Natural killer cell (primary cell): ENCODE measurements around the gene HOXD8. TPM values are rescaled to one million over a fixed set of nuclear protein-coding genes. Genes with fewer than 3 reads are reported as not detected.
A peak's percentile ranks its signal among the peaks of the same experiment; 100 is the strongest.

Source experiments
- ATAC-seq, 3 donors: fragments of 150-1000 bp in 2 of 3; fragments of 200-7000 bp in 1 of 3; cut with Tn5 transposase; 1 replicate in 1 of 3; 2 replicates in 2 of 3; pipeline ENCODE4 v1.10.0; 2021; ENCODE audit warnings: mild to moderate bottlenecking in 2 of 3, moderate library complexity in 2 of 3
- DNase-seq, 2 donors: peaks; one replicate each; pipeline versions ENCODE4 v3.0.0 to v3.0.0-alpha.2; 2013 to 2021; ENCODE audit warnings: mixed read lengths in 1 of 2
- H3K27ac ChIP-seq: one replicate; pipeline ENCODE4 v1.5.1; 2013; ENCODE audit warnings: mild to moderate bottlenecking, low read length
- H3K27me3 ChIP-seq: one replicate; pipeline ENCODE4 v1.6.1; 2013; ENCODE audit warnings: low read length; ENCODE audit not compliant: control insufficient read depth, insufficient read depth
- H3K36me3 ChIP-seq: one replicate; pipeline ENCODE4 v1.6.1; 2013; ENCODE audit warnings: low read length; ENCODE audit not compliant: control insufficient read depth, insufficient read depth
- H3K4me1 ChIP-seq: one replicate; pipeline ENCODE4 v1.6.1; 2013; ENCODE audit warnings: low read length; ENCODE audit not compliant: control insufficient read depth, insufficient read depth
- H3K4me3 ChIP-seq: one replicate; pipeline ENCODE4 v1.5.1; 2013; ENCODE audit warnings: low read length
- H3K9me3 ChIP-seq: one replicate; pipeline ENCODE4 v1.6.1; 2013; ENCODE audit warnings: low read length; ENCODE audit not compliant: control insufficient read depth, insufficient read depth
- H3K27ac Mint-ChIP-seq, 2 donors: one replicate each; pipeline ENCODE4 v1.8.0; 2022; ENCODE audit warnings: mild to moderate bottlenecking in 2 of 2, mixed read lengths in 2 of 2, moderate library complexity in 1 of 2
- H3K27me3 Mint-ChIP-seq, 2 donors: one replicate each; pipeline ENCODE4 v1.8.0; 2022; ENCODE audit warnings: low read depth in 2 of 2, mixed read lengths in 2 of 2
- H3K36me3 Mint-ChIP-seq: one replicate; pipeline ENCODE4 v1.8.0; 2022; ENCODE audit warnings: mixed read lengths
- H3K4me1 Mint-ChIP-seq, 2 donors: one replicate each; pipeline ENCODE4 v1.8.0; 2022; ENCODE audit warnings: mixed read lengths in 2 of 2
- H3K4me3 Mint-ChIP-seq: one replicate; pipeline ENCODE4 v1.8.0; 2022; ENCODE audit warnings: mild to moderate bottlenecking, moderate library complexity, mixed read lengths
- H3K9me3 Mint-ChIP-seq, 2 donors: one replicate each; pipeline ENCODE4 v1.8.0; 2022; ENCODE audit warnings: mixed read lengths in 2 of 2
- CTCF ChIP-seq: fragments of 200-600 bp; IDR thresholded peaks from one replicate; pipeline ENCODE4 v1.8.0; 2022; ENCODE audit warnings: antibody characterized with exemption
- WGBS: methylation state at CpG from one replicate; pipeline ENCODE4 v1.1.7; 2013; ENCODE audit warnings: missing lambda C conversion rate; ENCODE audit not compliant: insufficient coverage; 5-methylcytosine and 5-hydroxymethylcytosine counted together
- intact Hi-C: fragments of 100-400 bp; cut with micrococcal nuclease; formaldehyde crosslinking; loops from one replicate; pipeline ENCODE4 v1.14.2; 2022
- total RNA-seq, 4 donors: library from RNA; stranded (reverse); fragments of 120-200 nt in 1 of 4; gene quantifications; one replicate each; pipeline versions ENCODE4 v1.2.3 to v1.2.4, GENCODE V29; 2013 to 2022

HOXD8 gene
- total RNA-seq, 3 donors from 2014 or later (not counting 1 experiment from before 2014, with no cell fraction given) = not detected

- Histone ChIP-seq H3K9me3 (no peaks in the 10 kb centered on the region), H3K4me1 (peaks cover 26% of the 10 kb centered on the region), H3K36me3 (no peaks in the 10 kb centered on the region), H3K27me3 (peaks cover 84% of the 10 kb centered on the region), H3K27ac (no peak overlapping the region), H3K4me3 (no peak overlapping the region)
- Mint-ChIP-seq H3K4me3 (peak overlapping the region; percentile 78), H3K27ac (peak overlapping the region in 1 of 2 donors; percentile 54), H3K36me3 (peaks cover 22% of the 10 kb centered on the region), H3K9me3 (no peaks in the 10 kb centered on the region), H3K27me3 (peaks cover 70 to 81% of the 10 kb centered on the region in 2 donors), H3K4me1 (peaks cover 28 to 33% of the 10 kb centered on the region in 2 donors)
- TF ChIP-seq CTCF = no peak
- WGBS = 24% methylated on average over 3 of the region's 4 CpGs
- ATAC-seq = no peak
- DNase-seq = no peak
- intact Hi-C loops = loop anchor here (1.0 to 5.0 kb wide), 6 partner anchors 328 to 1035 kb away; no protein-coding TSS in a partner anchor
Observed at GRCh38 chr2:176127774-176128072, 1.8 kb upstream of the HOXD8 start.

GRCh38 chr2:176128172-176128981 is 1.1 kb upstream of the HOXD8 start:
- no peaks in the 10 kb centered on the region for H3K36me3 ChIP-seq
- DNase-seq = no peak
- H3K27ac Mint-ChIP-seq = peak overlapping the region in 1 of 2 donors; percentile 54
- no peak overlapping the region for H3K27ac ChIP-seq
- peaks cover 3% of the 10 kb centered on the region for H3K9me3 ChIP-seq
- TF ChIP-seq CTCF = no peak
- ATAC-seq = no peak
- H3K4me3 ChIP-seq = no peak overlapping the region
- 9% methylated on average over 47 of the region's 49 CpGs for WGBS
- H3K9me3 Mint-ChIP-seq = no peaks in the 10 kb centered on the region
- peaks cover 30 to 35% of the 10 kb centered on the region in 2 donors for H3K4me1 Mint-ChIP-seq
- H3K4me1 ChIP-seq = peaks cover 25% of the 10 kb centered on the region
- peaks cover 87% of the 10 kb centered on the region for H3K27me3 ChIP-seq
- H3K4me3 Mint-ChIP-seq = peak overlapping the region; percentile 78
- peaks cover 75 to 86% of the 10 kb centered on the region in 2 donors for H3K27me3 Mint-ChIP-seq
- intact Hi-C loops = loop anchor here (5.0 kb wide), 3 partner anchors 509 to 1034 kb away; no protein-coding TSS in a partner anchor
- H3K36me3 Mint-ChIP-seq = peaks cover 22% of the 10 kb centered on the region

GRCh38 chr2:176129813-176130146 is 275 bp downstream of the HOXD8 start:
- WGBS = 3% methylated on average over 43 of the region's 43 CpGs
- Histone ChIP-seq H3K4me3 (no peak overlapping the region), H3K27me3 (peaks cover 82% of the 10 kb centered on the region), H3K27ac (no peak overlapping the region), H3K36me3 (no peaks in the 10 kb centered on the region), H3K4me1 (peaks cover 24% of the 10 kb centered on the region), H3K9me3 (peaks cover 4% of the 10 kb centered on the region)
- H3K4me3 Mint-ChIP-seq = peak overlapping the region; percentile 66
- peaks cover 72 to 86% of the 10 kb centered on the region in 2 donors for H3K27me3 Mint-ChIP-seq
- H3K9me3 Mint-ChIP-seq = no peaks in the 10 kb centered on the region
- ATAC-seq (peak in 2 of 3 donors; percentile 8 to 14), DNase-seq (no peak)
- intact Hi-C loops = loop anchor here (5.0 kb wide), 4 partner anchors 423 to 1033 kb away; no protein-coding TSS in a partner anchor
- no peak overlapping the region for H3K27ac Mint-ChIP-seq
- peaks cover 30 to 35% of the 10 kb centered on the region in 2 donors for H3K4me1 Mint-ChIP-seq
- peaks cover 22% of the 10 kb centered on the region for H3K36me3 Mint-ChIP-seq
- TF ChIP-seq CTCF = no peak
